T follicular helper cell (primary cell): ENCODE measurements around the gene EDEM3.
A peak's percentile ranks its signal among the peaks of the same experiment; 100 is the strongest.
"Not testable (repeated sequence)": the region's sequence is repeated elsewhere in the genome, so short reads cannot be mapped to it uniquely, and the experiment has no call there.

Source experiments
- DNase-seq: peaks from one replicate; pipeline ENCODE4 v3.0.0-alpha.2; 2020; ENCODE audit warnings: low read depth
- total RNA-seq, 2 experiments: gene quantifications; one replicate each; lab custom pipeline; 2026; lab: John Stamatoyannopoulos, UW

Gene EDEM3, protein sequence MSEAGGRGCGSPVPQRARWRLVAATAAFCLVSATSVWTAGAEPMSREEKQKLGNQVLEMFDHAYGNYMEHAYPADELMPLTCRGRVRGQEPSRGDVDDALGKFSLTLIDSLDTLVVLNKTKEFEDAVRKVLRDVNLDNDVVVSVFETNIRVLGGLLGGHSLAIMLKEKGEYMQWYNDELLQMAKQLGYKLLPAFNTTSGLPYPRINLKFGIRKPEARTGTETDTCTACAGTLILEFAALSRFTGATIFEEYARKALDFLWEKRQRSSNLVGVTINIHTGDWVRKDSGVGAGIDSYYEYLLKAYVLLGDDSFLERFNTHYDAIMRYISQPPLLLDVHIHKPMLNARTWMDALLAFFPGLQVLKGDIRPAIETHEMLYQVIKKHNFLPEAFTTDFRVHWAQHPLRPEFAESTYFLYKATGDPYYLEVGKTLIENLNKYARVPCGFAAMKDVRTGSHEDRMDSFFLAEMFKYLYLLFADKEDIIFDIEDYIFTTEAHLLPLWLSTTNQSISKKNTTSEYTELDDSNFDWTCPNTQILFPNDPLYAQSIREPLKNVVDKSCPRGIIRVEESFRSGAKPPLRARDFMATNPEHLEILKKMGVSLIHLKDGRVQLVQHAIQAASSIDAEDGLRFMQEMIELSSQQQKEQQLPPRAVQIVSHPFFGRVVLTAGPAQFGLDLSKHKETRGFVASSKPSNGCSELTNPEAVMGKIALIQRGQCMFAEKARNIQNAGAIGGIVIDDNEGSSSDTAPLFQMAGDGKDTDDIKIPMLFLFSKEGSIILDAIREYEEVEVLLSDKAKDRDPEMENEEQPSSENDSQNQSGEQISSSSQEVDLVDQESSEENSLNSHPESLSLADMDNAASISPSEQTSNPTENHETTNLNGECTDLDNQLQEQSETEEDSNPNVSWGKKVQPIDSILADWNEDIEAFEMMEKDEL
- total RNA-seq: 90.6 to 156 reads per million in 2 experiments

DNA sequence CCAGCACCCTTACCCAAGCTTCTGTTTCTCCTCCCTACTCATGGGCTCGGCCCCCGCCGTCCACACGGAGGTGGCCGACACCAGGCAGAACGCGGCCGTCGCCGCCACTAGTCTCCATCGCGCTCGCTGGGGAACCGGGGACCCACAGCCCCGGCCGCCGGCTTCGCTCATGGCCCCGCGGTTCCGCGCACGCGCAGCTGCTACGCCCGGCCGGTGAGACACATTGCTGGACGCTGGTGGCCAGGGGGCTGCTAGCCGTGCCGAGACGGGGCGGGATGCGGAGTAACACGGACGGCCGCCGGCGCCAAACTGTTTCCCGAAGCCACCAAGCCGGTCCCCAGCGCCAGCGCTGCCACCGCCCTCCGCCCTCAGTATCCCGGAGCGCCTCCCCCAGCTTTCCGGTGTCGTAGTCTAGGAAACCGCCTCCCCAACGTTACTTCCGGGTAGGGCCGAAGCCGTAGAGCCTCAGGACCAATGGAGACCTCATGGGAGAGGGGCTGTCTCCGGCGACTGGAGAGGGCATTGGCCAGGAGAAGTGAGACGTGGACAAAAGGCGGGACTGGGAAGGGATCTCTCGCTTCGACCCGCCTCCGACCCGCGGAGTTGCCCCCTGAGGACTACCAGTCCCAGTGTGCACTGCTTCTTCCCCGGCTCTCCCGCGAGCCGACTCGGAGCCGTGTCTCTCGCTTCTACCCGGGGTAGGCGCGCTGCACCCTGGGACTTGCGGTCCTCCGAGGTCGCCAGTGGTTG, at the start of gene EDEM3:
Gene EDEM3 (minus strand): TSS at position 383 of the 750 bp plus-strand sequence. CDS start 212 bp downstream, at position 171.
- peak; percentile 96 for DNase-seq

DNA sequence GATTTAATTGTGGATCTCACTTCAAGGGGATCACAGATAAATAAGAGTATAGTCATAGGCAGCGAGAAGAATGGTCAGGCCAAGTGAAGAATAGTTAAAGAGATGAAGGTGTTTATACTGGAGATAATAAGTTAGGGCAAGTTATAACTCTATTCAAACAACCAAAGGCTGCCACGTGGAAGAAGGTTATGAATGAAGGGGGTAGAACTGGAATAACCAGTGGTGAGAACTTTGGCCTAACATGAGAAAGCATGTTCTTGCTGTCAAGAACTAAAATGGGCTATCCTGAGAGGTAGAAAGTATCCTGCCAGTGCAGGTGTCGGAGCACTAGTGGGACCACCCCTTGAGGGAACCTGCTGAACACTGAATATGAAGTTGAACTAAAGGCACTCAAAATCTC, 49.6 kb upstream of the EDEM3 start:
- no peak for DNase-seq

DNA sequence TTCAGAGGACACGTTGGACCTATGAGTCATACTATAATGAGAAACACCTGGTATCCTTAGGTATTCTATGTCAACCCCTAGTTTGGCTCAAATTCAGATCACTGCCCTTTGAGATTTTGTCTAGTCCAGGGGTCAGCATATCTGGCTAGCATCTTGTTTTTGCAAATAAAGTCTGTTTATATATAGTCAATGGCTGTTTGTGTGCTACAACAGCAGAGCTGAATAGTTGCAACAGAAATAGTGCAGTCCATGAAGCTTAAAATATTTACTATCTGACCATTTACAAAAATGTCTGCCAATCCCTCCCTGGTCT, 48.5 kb upstream of the EDEM3 start:
- no peak for DNase-seq

DNA sequence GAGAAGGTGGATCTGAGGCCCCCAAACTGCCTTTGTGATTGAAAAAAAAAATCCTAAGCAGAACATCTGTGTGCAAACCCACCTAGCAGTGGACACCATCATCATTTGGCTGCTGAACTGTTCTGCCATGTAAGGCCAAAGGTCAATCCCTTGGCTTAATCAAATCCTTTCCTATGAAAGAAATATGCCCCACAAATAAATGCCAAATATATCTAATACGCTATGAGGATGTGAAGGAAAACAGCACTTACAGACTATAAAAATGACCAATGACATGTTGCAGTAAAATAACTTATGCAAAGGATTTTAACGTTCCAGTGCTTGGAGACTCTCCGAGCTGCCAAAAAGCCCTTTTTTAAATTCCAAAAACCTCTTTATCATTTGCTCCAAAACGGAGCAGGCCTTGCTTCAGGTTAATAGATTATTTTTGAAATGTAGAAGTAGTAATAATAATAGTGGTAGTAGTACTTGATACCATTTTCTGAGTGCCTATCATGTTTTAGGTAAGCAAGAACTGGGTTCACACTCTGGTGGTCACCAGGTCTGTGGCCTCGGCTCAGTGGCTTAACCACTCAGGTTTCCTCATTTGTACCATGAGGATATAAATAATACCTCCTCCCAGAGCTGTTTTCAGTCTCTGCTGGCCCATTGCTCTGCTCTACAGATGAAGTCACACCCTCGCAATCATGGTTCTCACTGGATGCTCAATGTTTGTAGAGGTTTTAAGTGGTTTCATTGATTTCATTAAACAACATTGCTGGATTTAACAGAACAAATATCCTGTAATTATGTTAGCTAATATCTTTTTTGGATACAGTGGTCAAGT, 47.9 kb upstream of the EDEM3 start:
- DNase-seq: no peak

DNA sequence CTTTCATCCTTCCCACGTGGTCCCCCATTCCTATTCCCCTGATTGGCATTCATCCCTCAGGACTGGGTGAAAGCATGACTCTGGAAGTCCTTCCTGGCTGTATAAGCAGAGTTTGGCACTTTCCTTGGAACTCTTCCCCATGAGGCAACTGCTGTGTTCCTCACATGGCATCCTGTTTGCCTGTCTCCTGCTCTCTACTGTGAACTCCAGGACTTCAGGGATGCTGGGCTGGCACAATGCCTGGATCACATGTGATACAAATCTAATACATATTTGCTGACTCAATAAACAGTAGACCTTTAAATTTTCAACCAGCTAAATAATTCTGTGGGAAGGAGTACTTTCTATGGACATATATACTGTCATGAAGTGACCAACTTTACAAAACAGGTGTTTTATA, 46.8 kb upstream of the EDEM3 start:
- no peak for DNase-seq

DNA sequence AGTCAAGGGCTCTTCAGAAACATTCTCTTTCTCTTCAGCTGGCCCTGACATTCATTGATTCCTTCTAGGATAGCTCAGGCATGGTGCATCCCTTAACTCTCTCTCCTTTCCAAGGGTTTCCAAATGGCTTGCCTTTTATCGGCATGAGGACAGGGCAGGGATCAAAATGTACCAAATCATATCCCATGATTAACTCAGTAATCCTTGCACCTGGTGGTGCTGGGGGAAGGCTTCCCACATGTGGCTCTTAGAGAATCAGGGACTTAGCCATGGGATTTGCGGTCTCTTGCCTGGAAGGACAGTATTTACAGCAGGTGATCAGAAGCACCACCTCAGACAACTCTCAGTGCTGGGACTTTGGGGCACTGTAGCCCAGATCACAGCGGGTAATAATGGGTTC, 46.2 kb upstream of the EDEM3 start:
- no peak for DNase-seq

DNA sequence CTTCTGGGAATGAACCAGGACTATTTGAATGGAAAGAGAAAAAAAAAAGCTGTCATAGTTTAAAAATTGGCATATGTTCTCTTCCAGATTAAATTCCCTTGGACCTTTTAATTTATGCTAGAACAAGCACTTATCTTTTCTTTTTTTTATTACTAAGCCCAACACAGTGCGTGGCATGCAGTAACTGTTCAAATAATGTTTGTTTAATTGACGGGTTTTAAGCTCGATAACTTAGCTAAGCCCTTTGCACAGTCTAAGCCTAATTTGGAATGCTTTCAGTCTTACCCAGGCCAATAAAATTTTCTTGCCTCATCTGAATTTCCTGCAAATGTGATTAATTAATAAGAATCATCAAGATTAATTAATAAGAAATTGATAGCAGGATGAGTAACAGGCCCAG, 39.3 kb upstream of the EDEM3 start:
- DNase-seq: no peak

DNA sequence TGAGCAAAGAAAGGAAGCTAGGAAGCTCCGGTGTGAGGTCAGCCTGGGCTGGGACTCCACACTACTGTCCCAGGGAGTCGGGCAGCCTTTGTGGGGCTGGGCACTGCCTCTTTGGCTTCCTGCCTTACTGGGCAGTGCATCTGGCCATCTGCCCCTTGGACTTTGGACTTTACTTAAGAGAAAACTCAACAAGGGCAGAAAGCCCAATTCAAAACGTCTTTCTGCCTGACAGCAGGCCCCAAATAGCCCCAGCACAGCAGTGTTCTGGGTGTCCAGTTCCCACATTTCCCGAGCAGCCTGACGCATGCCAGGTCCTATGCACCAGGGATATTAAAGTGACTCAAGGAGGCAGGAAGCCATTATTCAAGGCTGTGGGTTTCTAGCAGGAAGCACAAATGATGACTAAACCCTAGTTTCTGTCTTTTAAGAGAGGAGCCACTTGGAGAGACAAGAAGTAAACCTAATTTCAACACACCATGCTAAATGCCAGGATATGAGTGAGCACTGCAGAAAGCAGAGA, 37.9 kb upstream of the EDEM3 start:
- DNase-seq: no peak

DNA sequence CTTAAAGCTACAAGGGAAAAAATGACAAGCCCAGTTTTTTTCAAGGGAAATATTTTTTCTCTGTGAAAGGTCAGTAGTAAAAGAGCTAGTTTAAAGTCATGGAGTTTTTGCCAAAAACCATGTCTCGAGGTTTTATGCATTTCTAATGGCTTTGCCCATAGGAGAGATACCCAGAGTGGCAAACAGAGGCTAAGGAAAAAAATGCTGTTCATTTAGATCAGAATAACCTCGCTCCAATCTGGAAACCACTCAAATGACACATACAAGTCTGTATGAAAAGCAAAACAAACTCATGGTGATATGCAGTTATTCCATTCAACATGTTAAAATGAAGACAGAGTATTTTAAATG, 36.9 kb upstream of the EDEM3 start:
- DNase-seq: no peak

DNA sequence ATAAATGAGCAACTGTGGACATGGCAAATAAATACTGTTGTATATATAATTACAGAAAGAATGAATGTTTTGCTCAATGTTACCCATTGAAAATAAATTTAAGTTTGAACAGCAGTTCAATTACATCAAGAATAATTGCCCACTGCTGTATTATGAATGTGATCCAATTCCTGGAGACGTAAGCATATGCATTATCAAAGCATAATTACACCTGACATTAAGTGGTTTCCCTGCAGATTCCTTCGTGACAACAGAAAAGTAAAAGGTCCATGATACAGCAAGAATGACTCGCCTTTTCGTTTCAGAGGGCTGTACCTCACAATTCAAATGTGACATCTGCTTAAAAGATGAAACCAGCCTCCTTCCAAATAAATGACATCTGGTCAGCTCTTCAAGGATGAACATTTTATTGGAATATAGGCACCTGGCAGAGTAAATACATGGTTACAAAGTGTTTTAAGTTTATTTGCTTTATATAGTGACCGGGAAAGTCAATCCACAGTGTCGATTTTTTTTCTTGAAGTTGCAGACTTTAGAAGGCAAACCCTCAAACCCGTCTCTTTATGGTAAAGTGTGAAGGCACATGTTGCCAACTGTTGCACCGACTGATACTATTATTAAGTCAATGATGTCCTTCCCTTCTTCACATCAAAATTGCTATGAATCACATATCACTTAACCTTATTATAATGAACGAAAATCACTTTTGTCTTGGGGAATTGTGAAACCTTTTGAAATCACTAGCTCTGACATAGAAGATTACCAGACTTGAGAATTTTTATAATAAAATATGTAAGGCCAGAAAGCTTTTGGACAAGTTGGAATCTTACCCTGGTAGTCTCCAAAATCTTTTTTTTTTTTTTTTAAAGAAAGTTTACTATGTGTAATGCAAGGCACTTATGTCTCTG, 36.2 kb upstream of the EDEM3 start:
- no peak for DNase-seq

DNA sequence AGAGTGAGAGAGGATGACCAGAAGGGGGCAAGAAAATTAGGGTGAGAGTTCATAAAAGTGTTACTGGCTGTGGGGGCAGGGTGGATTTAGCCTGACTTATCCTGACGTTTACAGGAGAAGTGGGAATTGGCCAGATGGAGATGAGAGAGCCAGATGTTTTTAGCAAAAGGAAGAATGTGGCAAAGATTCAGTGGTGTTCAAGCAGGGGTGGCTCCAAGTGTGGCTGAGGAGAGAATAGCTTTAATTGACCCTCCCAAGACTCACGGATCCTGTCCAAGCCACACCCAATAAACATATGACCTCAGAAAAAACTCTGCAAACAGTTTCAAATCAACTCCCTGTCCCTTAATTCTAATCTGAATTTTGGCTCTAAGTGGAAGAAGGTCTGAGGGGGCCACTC, 35.2 kb upstream of the EDEM3 start:
- no peak for DNase-seq

DNA sequence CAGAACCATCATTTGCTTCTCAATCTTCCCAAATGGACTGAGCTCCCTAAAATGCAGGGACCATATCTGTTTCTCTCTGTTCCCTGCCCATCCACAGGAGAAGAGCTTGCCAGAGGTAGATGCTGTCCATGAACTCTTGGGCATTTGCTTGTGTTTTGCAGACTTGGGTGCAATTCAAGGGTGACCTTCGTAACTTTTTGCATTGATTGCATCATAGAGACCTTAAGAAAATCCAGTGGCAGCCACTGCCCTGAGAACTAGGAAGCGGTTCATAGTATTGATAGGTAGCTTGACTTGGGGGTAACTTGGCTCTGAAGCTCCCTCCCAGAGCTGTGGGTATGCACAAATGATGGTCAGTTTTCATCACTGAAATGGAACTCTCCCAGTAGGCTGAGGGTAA, 34.3 kb upstream of the EDEM3 start:
- no peak for DNase-seq

DNA sequence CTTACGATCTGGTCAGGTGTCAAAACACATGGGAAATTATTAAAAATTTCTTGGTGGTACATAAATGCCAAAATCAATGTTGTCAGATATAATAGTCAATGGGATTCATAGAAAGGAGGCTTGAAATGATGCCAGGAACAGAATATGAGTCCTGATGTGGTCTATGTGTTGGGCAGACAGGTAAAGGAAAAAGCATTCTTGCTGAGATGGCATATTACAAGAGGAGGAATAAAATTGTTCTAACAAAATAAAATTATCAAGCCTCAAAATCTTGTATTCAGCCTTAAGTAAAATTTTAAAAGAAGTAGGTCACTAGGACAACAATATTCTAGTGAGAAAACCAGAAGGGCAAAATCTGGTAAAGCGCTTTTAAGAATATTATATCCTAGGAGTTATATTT, 30.9 kb upstream of the EDEM3 start:
- no peak for DNase-seq

DNA sequence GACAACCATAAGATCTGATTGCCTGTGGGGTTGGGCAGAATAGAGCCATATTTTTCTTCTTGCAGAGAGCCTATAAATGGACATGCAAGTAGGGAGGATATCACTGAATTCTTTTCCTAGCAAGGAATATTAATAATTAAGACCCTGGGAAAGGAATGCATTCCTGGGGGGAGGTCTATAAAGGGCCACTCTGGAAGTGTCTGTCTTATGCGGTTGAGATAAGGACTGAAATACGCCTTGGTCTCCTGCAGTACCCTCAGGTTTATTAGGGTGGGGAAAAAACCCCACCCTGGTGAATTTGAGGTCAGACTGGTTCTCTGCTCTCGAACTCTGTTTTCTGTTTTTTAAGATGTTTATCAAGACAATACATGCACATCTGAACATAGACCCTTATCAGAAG, 29.1 kb upstream of the EDEM3 start:
- not testable (repeated sequence) for DNase-seq

DNA sequence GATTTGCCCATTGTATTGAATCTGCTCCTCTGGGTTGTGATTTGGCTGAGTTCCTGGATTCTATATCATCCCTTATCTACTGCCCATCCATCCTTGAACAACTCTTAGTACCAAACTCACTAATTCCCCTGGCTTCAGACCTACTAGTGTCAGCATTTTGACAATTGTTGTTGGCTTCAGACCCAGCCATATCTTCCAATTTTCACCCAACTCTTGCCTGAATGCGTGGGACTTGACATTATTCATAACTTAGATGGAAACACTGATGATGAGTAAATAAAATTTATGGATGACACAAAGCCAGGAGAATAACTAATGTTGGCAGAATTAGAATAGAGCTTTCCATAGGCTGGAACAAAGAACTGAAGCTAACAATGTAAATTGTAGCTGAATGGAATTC, 27.3 kb upstream of the EDEM3 start:
- no peak for DNase-seq

DNA sequence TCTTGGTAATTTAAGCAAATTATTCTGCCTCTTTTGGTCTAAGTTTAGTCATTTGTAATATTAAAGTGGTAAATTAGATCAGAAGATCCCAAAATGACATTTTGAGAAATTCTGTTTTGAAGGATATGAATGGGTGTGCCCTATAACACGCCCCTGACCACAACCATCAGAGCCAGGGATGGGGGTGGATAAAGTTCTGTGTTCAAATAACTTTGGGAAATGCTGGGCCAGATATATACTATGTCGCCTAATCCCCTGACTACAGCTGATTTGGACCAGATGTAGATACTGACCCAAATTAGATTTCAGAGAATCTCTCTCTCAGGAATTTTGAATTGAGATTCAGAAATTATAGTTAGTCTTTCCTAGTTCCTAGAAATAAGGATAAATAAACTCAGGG, 21.2 kb upstream of the EDEM3 start:
- DNase-seq: no peak

DNA sequence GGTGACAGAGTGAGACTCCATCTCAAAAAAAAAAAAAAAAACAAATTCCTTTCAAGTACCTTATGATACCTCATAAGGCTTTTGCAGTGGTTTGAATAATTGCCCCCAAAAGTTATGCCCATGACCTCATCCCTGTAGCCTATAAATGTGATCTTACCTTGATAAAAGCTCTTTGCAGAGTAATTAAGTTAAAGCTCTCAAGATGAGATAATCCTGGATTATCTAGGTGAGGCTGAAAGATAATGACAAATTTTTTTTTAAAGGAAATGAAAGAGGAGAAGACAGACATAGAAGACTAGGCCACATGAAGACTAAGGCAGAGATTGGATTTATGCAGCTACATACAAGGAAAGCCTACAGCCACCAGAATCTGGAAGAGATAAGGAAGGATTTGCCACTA, 20.7 kb upstream of the EDEM3 start:
- no peak for DNase-seq

DNA sequence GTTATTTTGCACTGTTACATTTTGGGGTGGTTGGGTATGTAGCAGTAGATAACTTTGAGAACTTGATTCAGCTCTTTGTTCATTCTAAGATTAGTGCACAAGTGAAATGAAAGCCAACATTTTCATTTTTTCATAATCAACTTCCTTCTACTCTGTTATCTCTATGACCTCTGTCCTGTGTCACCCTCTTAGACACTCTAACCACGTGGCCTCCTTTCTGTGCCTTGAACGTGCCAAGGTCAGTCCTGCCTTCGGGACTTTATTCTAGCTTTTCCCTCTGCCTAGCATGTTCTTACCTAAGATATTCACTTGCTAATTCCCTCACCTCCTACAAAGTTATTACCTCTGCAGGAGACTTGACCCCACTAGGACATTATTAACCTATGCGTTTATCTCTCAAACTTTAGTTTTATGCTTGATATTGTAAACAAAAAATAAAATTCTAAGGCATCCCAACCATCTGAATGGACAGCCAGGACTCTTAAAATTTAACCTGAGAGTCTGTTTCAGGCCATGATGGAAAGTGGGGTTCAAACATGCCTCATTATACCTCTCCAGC, 19.2 kb upstream of the EDEM3 start:
- no peak for DNase-seq

DNA sequence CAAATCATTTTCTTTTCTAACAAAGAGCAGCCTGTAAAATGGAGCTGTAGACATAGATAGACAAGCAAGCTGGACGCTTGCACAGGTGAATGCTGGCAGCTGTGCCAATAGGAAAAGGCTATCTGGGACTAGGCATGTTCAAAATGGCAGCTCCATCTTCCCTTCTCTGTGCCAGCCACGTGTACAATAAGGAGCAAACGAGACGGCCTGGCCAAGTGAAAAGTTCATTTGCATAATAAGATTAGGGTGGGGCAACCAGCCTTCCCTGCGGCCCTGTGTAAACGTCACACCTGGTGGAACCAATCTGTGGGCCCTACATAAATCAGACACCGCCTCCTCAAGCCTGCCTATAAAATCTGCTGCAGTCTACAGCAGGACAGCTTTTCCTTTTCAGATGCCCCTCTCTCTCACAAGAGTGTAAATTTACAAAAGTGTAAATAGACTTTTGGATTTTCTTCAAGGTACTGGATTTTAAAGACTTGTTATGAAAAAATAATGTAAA, 16.6 kb upstream of the EDEM3 start:
- DNase-seq: no peak
